Activated CD4-positive, alpha-beta T cell treated with anti-CD3 and anti-CD28 coated beads for 36 hours (primary cell): ENCODE data around the gene KRT4. TPM values are rescaled to one million over a fixed set of nuclear protein-coding genes. Genes with fewer than 3 reads are reported as not detected.
"Not testable (repeated sequence)": the region's sequence is repeated elsewhere in the genome, so short reads cannot be mapped to it uniquely, and the experiment has no call there.

Source experiments
- ATAC-seq: fragments of 200-7000 bp; cut with Tn5 transposase; one replicate; pipeline ENCODE4 v1.10.0; 2021; ENCODE audit warnings: mild to moderate bottlenecking, moderate library complexity
- CTCF ChIA-PET: fragments of 350-600 bp; sonication (Branson Sonifier 250); formaldehyde crosslinking; loops from one replicate; lab custom pipeline; 2021; ENCODE audit warnings: antibody characterized with exemption; lab: Charles Lee
- POLR2A ChIA-PET: fragments of 350-600 bp; sonication (Branson Sonifier 250); formaldehyde crosslinking; loops from one replicate; lab custom pipeline; 2021; ENCODE audit warnings: antibody characterized with exemption, inconsistent platforms; lab: Charles Lee
- DNase-seq: peaks from one replicate; pipeline ENCODE4 v3.0.0-alpha.2; 2020
- H3K27ac Mint-ChIP-seq: one replicate; pipeline ENCODE4 v1.8.0; 2021; ENCODE audit warnings: mixed read lengths
- H3K27me3 Mint-ChIP-seq: one replicate; pipeline ENCODE4 v1.8.0; 2021; ENCODE audit warnings: mixed read lengths
- H3K36me3 Mint-ChIP-seq: one replicate; pipeline ENCODE4 v1.8.0; 2021; ENCODE audit warnings: low read depth, mixed read lengths
- H3K4me1 Mint-ChIP-seq: one replicate; pipeline ENCODE4 v1.8.0; 2021; ENCODE audit warnings: mixed read lengths
- H3K4me3 Mint-ChIP-seq: one replicate; pipeline ENCODE4 v1.8.0; 2021; ENCODE audit warnings: mild to moderate bottlenecking, moderate library complexity, mixed read lengths
- H3K9me3 Mint-ChIP-seq: one replicate; pipeline ENCODE4 v1.8.0; 2021; ENCODE audit warnings: low read depth, mixed read lengths
- intact Hi-C, 2 experiments: fragments of 100-400 bp; cut with DNase I in 1 of 2; cut with micrococcal nuclease in 1 of 2; formaldehyde crosslinking; loops; one replicate each; pipeline versions ENCODE4 v1.14.2 to v1.15.1; 2022 to 2024; cut with DNase I, micrococcal nuclease
- total RNA-seq, 2 experiments: library from RNA; stranded (reverse); gene quantifications; one replicate each; pipeline ENCODE4 v1.2.3, GENCODE V29; 2021

Gene KRT4
- total RNA-seq, result not detected

DNA sequence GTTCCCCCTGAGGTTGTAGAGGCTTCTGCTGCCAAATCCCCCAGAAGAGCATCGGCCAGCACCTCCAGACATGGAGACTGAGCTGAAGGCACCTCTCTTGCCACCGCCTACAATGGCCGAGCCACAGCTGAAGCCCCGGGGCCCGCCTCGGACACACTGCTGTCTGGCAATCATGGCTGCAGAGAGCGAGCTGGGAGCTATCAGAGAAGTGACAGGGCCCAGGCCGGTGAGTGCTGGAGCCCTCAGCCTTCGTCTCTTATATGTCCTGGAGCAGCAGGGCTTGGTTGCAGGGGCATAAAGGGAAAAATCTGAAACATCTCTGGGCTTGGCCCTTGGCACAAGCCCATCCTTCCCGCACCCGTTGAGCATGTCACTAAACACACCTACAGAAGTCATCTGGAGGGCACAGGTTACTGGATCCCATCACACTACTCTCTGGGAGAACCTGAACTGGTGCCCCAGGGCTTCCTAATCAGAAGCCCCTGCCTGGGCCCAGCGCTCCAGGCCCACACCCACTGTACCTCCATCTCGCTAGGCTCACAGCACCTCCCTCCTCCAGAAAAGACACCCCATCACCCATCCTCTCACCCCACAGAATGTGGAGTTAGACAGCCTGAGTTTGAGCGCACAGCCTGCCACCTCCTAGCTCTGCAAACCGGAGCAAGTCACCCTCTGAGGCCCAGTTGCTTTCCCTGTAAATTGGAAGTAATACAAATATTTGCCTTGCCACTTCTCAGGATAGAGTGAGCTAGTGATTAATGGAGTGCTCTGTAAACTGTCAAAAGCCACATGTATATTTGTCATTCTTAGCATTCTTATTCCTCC is at the start of gene KRT4:
TSS of gene KRT4 (minus strand) at position 232 of the 825 bp plus-strand sequence. CDS start at position 174, 58 bp downstream.
- no peak within 1 kb of the TSS for H3K4me3 Mint-ChIP-seq
- no peaks in the 10 kb centered on the region for H3K9me3 Mint-ChIP-seq
- ATAC-seq (no peak), DNase-seq (no peak)
- no peaks in the 10 kb centered on the region for H3K36me3 Mint-ChIP-seq
- ChIA-PET CTCF (interaction anchor here (0.6 kb wide), 1 partner anchor 132 kb away, joined by 3 read pairs; no protein-coding TSS in a partner anchor), POLR2A (interaction anchor here (0.5 kb wide), 1 partner anchor 442 kb away, joined by 3 read pairs; no protein-coding TSS in a partner anchor)
- peaks cover 10% of the 10 kb centered on the region for H3K4me1 Mint-ChIP-seq
- no peaks in the 10 kb centered on the region for H3K27me3 Mint-ChIP-seq
- intact Hi-C loops, result no loop called here
- no peak within 1 kb of the TSS for H3K27ac Mint-ChIP-seq

DNA sequence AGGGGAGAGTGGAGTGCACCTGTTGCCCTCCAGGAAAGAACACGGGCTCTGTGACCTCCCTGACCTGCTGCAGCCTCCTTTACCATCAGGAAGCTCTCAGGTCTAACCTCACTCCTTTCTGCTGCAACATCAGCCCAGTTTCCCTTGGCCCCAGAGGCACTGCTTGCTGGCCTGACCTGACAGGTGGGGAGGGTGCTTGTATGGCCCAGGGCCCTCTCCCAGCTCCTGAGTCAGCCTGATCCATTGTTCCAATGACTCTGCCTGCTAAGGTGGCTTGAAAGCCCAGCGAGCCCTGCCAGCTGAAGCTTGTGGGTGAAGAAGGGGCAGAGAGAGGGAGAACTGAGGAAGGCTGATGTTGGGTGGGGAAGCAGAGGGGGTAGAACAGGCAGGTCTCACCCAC is 48.1 kb upstream of the KRT4 start:
- Mint-ChIP-seq H3K4me3 (no peak overlapping the region), H3K4me1 (peaks cover 2% of the 10 kb centered on the region), H3K27ac (no peak overlapping the region), H3K27me3 (no peaks in the 10 kb centered on the region), H3K36me3 (no peaks in the 10 kb centered on the region), H3K9me3 (no peaks in the 10 kb centered on the region)
- intact Hi-C loops, result no loop called here
- ChIA-PET CTCF (interaction anchor here (0.7 to 3.0 kb wide), 3 partner anchors 9 to 1065 kb away, joined by 3 to 9 read pairs (median 6); no protein-coding TSS in a partner anchor), POLR2A (no interaction called here)
- DNase-seq (no peak), ATAC-seq (no peak)

- no peak for DNase-seq
- Mint-ChIP-seq H3K36me3 (no peaks in the 10 kb centered on the region), H3K4me3 (no peak overlapping the region), H3K27ac (no peak overlapping the region), H3K9me3 (no peaks in the 10 kb centered on the region), H3K27me3 (no peaks in the 10 kb centered on the region), H3K4me1 (no peaks in the 10 kb centered on the region)
- ATAC-seq, result no peak
- POLR2A ChIA-PET, result no interaction called here
- CTCF ChIA-PET, result interaction anchor here (0.7 to 3.0 kb wide), 5 partner anchors 9 to 1065 kb away, joined by 3 to 9 read pairs (median 3); no protein-coding TSS in a partner anchor
- intact Hi-C loops, result no loop called here
These were observed 47.6 kb upstream of the KRT4 start for GRCh38 chr12:52861511-52861910.

DNA sequence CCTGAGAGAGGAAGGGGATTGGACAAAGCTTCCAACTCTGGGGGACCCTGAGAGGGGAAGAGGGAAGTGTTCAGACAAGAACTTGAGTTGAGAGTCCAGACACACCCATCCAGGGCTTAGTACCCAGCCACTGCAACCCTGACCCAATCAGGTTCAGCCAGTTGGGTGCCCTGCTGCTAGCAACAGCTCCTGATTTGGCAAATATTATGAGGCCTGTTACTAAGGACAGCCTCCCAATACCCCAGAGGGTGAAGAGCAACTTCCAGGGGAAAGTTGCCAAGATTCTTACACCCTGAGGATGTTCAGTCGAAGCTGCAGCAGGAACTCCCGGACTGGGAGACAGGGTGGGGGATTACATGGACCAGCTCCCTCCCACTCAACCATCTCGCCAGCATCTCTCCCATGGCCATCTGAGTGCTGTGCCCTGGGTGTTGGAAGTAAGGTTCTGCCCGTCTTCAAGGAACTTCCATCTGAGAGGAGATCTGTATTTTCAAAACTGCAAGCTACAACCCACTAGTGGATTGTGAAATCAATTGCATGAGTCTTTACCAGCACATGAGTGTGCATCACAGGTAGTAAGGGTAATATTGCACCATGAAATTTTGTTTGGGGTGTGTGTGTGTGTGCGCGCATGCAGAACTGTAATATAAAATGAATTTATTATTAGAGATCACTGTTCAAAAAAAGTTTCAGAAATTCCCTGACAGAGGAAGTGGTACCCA is 46.3 kb upstream of the KRT4 start:
- ATAC-seq, result no peak
- intact Hi-C loops, result no loop called here
- H3K27me3 Mint-ChIP-seq, result no peaks in the 10 kb centered on the region
- no peak for DNase-seq
- ChIA-PET POLR2A (no interaction called here), CTCF (interaction anchor here (0.7 to 1.5 kb wide), 3 partner anchors 10 to 21 kb away, joined by 3 read pairs; no protein-coding TSS in a partner anchor)
- H3K27ac Mint-ChIP-seq, result no peak overlapping the region
- no peaks in the 10 kb centered on the region for H3K36me3 Mint-ChIP-seq
- H3K4me3 Mint-ChIP-seq, result no peak overlapping the region
- peaks cover 2% of the 10 kb centered on the region for H3K9me3 Mint-ChIP-seq
- no peaks in the 10 kb centered on the region for H3K4me1 Mint-ChIP-seq

DNA sequence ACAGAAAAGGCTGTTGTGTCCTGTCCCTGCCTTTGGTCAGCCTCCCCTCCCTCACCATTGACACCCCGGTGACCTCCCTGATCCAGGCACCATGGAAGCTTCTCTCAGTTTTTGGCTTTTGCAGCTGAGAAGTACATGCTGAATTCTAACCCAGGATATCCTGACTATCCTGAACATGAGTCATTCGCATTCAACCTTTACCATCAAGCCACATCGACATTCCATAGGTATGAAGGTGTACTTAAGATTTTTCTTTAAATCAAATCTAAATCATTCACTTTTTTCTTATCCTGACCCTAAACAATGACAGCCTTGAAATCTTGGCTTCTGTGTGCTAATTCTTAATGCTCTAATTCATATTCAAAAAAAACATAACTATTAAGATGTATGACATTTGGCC is 43.6 kb upstream of the KRT4 start:
- ChIA-PET CTCF (no interaction called here), POLR2A (no interaction called here)
- ATAC-seq (no peak), DNase-seq (no peak)
- H3K4me1 Mint-ChIP-seq, result no peaks in the 10 kb centered on the region
- H3K9me3 Mint-ChIP-seq, result peaks cover 2% of the 10 kb centered on the region
- H3K27ac Mint-ChIP-seq, result no peak overlapping the region
- H3K4me3 Mint-ChIP-seq, result no peak overlapping the region
- peaks cover 3% of the 10 kb centered on the region for H3K27me3 Mint-ChIP-seq
- intact Hi-C loops, result no loop called here
- no peaks in the 10 kb centered on the region for H3K36me3 Mint-ChIP-seq

- Mint-ChIP-seq H3K27me3 (peaks cover 3% of the 10 kb centered on the region), H3K27ac (no peak overlapping the region), H3K4me1 (no peaks in the 10 kb centered on the region), H3K36me3 (no peaks in the 10 kb centered on the region), H3K9me3 (peaks cover 2% of the 10 kb centered on the region), H3K4me3 (no peak overlapping the region)
- intact Hi-C loops, result no loop called here
- ChIA-PET POLR2A (no interaction called here), CTCF (no interaction called here)
- ATAC-seq (no peak), DNase-seq (no peak)
These were observed 42.9 kb upstream of the KRT4 start for GRCh38 chr12:52856787-52857186.

GRCh38 chr12:52856077-52856476 is 42.2 kb upstream of the KRT4 start:
- intact Hi-C loops, H3K27ac Mint-ChIP-seq, ATAC-seq, H3K27me3 Mint-ChIP-seq, H3K36me3 Mint-ChIP-seq, H3K4me3 Mint-ChIP-seq, H3K9me3 Mint-ChIP-seq, DNase-seq, POLR2A ChIA-PET, H3K4me1 Mint-ChIP-seq: not testable (repeated sequence)
- CTCF ChIA-PET, result interaction anchor here (0.8 kb wide), 1 partner anchor 10 kb away, joined by 3 read pairs; no protein-coding TSS in a partner anchor

DNA sequence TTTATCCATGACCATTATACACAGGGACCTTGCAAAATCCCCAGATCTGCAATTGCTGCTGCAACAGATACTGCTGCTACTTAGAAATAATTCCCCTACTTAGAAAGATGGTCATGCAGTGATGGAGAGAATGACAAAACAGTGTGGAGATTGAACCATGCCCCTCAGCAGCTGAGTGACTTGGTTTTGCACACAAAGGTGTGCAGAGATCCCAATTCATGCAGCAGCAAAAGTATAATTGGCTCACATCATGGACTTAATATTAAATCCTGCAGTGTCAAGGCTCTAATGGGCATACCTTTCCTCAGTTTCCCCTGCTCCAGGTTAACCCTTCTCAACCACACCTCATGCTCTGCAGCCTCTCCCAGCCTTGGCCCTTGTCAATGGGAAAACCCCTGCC is 37.9 kb upstream of the KRT4 start:
- DNase-seq, result no peak

GRCh38 chr12:52850681-52851080 is 36.8 kb upstream of the KRT4 start:
- ChIA-PET CTCF (interaction anchor here (0.5 kb wide), 1 partner anchor 46 kb away, joined by 5 read pairs; no protein-coding TSS in a partner anchor), POLR2A (no interaction called here)
- Mint-ChIP-seq H3K27ac (no peak overlapping the region), H3K4me3 (no peak overlapping the region), H3K27me3 (peaks cover 3% of the 10 kb centered on the region), H3K36me3 (no peaks in the 10 kb centered on the region), H3K9me3 (peaks cover under 1% of the 10 kb centered on the region), H3K4me1 (no peaks in the 10 kb centered on the region)
- intact Hi-C loops, result no loop called here
- DNase-seq (no peak), ATAC-seq (no peak)

More for the DNA sequence above, 37.9 kb upstream of the KRT4 start:
- Mint-ChIP-seq H3K9me3 (peaks cover 2% of the 10 kb centered on the region), H3K4me3 (no peak overlapping the region), H3K4me1 (no peaks in the 10 kb centered on the region), H3K36me3 (no peaks in the 10 kb centered on the region), H3K27ac (no peak overlapping the region), H3K27me3 (peaks cover 3% of the 10 kb centered on the region)
- no peak for ATAC-seq
- ChIA-PET CTCF (interaction anchor here (0.8 to 1.1 kb wide), 2 partner anchors 10 to 19 kb away, joined by 3 to 4 read pairs; no protein-coding TSS in a partner anchor), POLR2A (no interaction called here)
- intact Hi-C loops, result no loop called here

DNA sequence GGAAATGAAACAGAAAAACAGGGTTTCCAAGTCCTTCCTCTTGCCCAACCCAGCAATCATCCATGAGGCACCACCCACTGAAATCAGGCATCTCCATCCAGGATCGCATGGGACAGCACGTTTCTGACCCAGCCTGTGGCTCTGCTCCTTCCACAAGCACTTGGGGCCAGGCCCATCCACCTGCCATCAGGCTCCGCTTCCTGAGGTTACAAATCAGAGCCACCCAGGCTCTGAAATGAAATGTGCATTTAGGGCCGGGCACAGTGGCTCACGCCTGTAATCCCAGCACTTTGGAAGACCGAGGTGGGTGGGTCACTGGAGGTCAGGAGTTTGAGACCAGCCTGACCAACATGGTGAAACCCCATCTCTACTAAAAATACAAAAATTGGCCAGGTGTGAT is 35.6 kb upstream of the KRT4 start:
- no peak overlapping the region for H3K4me3 Mint-ChIP-seq
- no peaks in the 10 kb centered on the region for H3K9me3 Mint-ChIP-seq
- no peak overlapping the region for H3K27ac Mint-ChIP-seq
- intact Hi-C loops, result no loop called here
- CTCF ChIA-PET, result no interaction called here
- POLR2A ChIA-PET, result no interaction called here
- peaks cover 3% of the 10 kb centered on the region for H3K27me3 Mint-ChIP-seq
- H3K4me1 Mint-ChIP-seq, result no peaks in the 10 kb centered on the region
- no peaks in the 10 kb centered on the region for H3K36me3 Mint-ChIP-seq
- DNase-seq, result no peak
- no peak for ATAC-seq

DNA sequence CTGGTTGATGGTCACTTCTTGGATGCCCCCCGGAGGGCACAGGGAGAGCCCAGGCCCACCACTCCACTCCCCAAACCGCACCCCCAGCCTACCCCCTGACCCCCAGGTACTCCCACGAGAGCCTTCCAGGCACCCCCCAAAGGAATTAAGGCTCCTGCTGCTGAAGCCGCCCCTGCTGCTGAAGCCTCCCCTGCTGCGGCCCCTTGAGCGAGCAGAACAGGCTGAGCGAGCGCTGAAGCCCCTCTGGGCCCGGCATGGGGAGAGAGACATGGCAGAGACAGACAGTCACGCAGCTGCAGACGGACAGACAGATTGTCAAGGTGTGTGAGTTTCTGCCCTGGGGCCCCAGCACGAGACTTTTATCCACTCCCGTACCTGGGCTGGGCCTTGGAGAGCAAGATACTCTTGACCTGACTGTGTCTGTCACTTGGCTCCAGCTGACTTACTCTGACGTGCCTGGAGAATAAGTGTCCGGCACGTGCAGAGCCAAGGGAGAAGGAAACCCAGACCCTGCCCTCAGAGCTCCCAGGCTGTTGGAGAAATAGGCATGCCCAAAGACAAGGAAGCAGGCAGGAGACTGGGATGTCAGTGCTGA is 34.8 kb upstream of the KRT4 start, which contains the start of gene KRT78:
TSS of gene KRT78 (minus strand) at position 334 of the 595 bp plus-strand sequence. CDS start at position 270, 64 bp downstream.
- H3K27me3 Mint-ChIP-seq, result peaks cover 3% of the 10 kb centered on the region
- ATAC-seq (no peak), DNase-seq (no peak)
- H3K4me1 Mint-ChIP-seq, result no peaks in the 10 kb centered on the region
- no peak within 1 kb of the TSS for H3K4me3 Mint-ChIP-seq
- ChIA-PET POLR2A (no interaction called here), CTCF (no interaction called here)
- H3K27ac Mint-ChIP-seq, result no peak within 1 kb of the TSS
- intact Hi-C loops, result no loop called here
- no peaks in the 10 kb centered on the region for H3K36me3 Mint-ChIP-seq
- no peaks in the 10 kb centered on the region for H3K9me3 Mint-ChIP-seq
